Measurements from ENCODE around the gene OR5K3.

DNA sequence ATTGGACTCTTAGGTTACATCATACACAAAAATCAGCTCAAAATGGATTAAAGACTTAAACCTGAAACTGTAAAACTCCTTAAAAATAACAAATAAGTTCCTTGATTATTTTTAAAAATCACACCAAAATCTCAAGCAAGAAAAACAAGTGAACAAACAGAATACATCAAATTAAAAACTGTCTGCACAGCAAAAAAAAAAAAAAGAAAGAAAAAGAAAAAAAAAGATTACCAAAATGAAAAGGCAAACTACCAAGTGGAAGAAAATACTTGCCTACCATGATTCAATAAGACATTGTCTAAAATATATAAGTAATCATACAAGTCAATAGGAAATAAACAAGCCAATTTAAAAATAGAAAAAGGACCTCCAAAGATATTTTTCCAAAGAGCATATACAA lies 19.3 kb upstream of the OR5K3 start:
- TF ChIP-seq, protein P1, sequence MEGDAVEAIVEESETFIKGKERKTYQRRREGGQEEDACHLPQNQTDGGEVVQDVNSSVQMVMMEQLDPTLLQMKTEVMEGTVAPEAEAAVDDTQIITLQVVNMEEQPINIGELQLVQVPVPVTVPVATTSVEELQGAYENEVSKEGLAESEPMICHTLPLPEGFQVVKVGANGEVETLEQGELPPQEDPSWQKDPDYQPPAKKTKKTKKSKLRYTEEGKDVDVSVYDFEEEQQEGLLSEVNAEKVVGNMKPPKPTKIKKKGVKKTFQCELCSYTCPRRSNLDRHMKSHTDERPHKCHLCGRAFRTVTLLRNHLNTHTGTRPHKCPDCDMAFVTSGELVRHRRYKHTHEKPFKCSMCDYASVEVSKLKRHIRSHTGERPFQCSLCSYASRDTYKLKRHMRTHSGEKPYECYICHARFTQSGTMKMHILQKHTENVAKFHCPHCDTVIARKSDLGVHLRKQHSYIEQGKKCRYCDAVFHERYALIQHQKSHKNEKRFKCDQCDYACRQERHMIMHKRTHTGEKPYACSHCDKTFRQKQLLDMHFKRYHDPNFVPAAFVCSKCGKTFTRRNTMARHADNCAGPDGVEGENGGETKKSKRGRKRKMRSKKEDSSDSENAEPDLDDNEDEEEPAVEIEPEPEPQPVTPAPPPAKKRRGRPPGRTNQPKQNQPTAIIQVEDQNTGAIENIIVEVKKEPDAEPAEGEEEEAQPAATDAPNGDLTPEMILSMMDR (IDR thresholded peaks at IDR 0.05), result no peak
- TF ChIP-seq POLR2A (IDR thresholded peaks at IDR 0.05), result no peak

Data from Peyer's patch (tissue), 4 donors.